HG03196 (cell line): ENCODE data around the gene AGPAT4.

ENCODE experiments used
- ATAC-seq: cut with Tn5 transposase; IDR thresholded peaks from one replicate; pipeline ENCODE4 v1.9.1; 2021; ENCODE audit not compliant: unreplicated experiment

AGPAT4 gene

DNA sequence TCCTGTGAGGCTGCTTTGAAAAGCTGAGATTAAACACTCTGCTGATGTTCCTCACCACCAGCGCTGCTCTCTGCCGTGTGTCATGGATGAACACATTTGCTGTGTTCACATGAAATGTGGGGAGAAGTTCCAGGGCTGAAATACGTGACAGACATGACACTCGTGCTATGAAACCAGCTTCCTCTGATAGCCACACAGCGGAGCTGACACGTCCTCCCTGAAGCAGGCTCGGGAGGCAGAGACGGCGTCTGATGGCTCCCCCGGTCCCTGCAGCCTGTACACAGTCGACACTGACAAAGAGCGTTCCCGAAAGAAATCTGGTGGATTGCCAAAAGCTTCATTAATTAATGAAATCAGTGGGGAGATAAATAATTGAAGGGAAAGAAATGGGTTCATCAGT lies 17.5 kb downstream of the AGPAT4 start:
- no peak for ATAC-seq

- ATAC-seq = no peak
Measured at GRCh38 chr6:161255518-161255917, 18.3 kb downstream of the AGPAT4 start.

GRCh38 chr6:161254464-161255253 lies 19.2 kb downstream of the AGPAT4 start:
- ATAC-seq = no peak

- ATAC-seq = no peak
Measured at GRCh38 chr6:161254126-161254463, 19.8 kb downstream of the AGPAT4 start.

DNA sequence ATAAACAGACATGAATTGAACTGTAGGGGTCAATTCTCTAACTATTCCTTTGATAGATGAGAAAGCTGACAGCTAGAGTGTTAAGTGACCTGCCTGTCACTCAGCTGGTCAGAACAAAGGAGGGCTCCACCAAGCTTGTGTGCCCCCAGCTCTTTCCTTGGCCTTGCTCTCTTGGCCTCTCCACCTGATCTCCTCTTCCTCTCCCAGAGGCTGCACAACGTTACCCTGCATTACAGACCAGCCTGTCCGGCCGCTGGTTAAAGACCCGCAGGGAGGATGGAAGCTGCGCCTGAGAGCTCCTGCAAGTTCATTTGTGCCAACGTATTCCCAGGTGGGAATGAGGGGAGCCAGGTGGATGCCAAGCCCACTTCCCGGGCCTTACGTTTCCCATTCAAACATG lies 22.5 kb downstream of the AGPAT4 start:
- ATAC-seq = no peak

DNA sequence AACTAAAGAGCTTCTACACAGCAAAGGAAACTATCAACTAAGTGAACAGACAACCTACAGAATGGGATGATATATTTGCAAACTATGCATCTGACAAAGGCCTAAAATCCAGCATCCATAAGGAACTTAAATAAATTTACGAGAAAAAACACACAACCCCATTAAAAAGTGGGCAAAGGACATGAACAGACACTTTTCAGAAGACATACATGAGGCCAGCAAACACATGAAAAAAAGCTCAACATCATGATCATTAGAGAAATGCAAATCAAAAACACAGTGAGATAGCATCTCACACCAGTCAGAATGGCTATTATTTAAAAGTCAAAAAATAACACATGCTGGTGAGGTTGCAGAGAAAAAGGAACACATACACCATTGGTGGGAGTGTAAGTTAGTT lies 24.5 kb downstream of the AGPAT4 start:
- ATAC-seq = no peak

- ATAC-seq = no peak
Measured at GRCh38 chr6:161246725-161247124, 27.1 kb downstream of the AGPAT4 start.

DNA sequence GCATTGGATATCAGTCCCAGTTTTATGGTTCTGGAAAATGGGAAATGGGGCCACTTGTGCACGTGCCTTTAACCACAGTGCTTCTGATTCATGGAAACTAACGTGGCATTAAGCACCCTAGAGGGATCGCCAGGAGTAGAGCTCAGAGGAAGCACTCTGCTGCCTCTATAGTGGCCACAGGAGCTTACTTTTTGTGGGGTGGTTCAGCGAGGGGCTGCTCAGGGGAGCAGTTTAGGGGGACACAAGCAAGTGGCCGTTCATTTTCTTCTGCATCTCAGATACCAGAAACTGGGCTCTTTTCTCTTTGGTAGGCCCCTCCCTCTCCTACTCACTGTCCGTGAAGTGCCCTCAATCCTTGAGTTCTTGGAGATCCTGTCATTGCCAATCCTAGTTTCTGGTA lies 28.5 kb downstream of the AGPAT4 start:
- no peak for ATAC-seq

- ATAC-seq = no peak
Measured at GRCh38 chr6:161244725-161245124, 29.1 kb downstream of the AGPAT4 start.

DNA sequence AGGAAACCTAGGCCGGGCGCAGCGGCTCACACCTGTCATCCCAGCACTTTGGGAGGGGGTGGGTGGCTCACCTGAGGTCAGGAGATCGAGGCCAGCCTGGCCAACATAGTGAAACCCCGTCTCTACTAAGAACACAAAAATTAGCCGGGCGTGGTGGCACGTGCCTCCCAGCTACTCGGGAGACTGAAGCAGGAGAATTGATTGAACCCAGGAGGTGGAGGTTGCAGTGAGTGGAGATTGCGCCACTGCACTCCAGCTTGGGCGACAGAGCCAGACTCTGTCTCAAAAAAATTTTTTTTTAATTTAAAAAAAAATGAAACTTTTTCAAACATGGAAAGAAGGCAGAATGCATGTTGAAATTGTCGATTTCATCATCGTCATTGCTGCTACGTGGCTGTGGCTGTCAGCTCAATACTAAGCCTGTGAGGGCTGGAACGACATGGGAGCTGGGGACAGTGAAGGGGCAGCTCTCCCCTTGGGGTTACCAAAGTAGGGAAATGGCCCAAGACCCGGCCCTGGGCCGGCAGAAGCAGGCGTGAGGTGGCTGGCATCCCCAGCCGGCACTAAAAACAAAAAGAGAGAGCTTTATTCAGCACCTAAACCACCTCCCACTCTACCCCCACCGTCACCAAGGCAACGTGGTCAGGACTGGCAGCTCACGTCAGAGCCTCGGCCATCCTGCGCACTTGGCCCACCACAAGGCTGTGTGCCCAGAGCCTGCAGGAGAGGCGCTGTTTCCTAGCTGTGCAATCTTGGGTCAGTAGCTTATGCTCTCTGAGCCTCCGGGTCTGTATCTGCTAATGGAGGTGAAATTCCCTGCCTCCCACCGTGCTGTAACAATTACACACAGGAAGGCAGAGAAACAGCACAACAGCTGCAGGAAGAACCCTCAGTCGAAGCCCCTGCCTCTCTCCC lies 30.8 kb downstream of the AGPAT4 start:
- no peak for ATAC-seq

DNA sequence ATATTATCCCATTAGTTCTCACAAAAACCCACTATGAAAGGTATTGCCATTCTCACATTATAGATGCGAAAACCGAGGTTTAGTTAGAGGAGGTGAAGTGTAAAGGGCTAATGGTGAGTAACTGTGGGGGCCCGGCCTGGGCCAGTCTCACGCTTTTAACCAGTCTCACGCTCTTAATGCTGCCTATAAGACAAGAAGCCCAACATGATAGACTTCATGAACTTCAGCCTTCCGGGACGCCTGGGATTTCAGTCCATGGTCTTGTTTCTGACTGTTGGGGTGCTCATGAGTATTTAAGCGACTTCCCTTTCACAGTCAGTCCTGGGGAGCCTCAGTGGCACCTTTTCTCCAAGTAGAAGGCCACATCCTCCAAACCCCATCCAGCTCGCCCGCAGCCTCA lies 31.7 kb downstream of the AGPAT4 start:
- ATAC-seq = no peak

DNA sequence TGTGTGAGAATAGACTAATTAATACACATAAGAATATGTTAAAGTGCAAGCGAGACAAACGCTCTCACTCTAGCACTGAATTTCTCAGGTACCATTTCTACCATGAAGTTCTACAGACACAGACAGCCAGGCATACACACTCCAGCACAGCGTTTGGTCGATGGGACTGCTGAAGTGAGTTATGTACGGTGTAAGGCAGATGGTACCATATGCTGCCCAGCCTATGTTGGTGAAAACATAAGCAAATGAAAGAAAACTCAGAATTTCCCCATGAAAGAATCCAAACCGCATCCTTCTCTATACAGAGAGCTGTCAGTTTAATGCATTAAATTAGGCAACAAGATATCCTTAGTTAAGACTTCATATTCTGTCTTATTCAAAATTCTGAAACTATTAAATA lies 34.9 kb downstream of the AGPAT4 start:
- ATAC-seq = no peak

- ATAC-seq = no peak
Measured at GRCh38 chr6:161238500-161238899, 35.4 kb downstream of the AGPAT4 start.

GRCh38 chr6:161238081-161238480 lies 35.8 kb downstream of the AGPAT4 start:
- ATAC-seq = no peak

DNA sequence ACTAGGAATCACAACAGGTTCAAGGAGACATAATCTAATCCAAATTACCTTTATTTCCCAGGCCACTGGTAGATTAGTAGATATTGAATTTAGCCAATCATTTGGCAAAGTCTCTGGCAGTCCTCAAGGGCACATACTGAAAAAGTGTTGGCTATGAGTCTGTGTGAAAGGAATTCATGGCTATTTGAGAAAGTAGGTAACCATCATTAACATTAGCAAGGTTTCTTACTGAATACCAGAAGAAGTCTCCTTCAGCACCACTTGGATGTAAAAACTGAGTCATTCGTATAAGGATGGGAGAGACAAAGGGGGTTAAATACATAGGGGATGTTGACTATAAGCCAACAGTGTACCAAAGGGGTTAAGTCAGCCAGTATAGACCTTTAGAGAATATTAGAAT lies 36.7 kb downstream of the AGPAT4 start:
- ATAC-seq = no peak

DNA sequence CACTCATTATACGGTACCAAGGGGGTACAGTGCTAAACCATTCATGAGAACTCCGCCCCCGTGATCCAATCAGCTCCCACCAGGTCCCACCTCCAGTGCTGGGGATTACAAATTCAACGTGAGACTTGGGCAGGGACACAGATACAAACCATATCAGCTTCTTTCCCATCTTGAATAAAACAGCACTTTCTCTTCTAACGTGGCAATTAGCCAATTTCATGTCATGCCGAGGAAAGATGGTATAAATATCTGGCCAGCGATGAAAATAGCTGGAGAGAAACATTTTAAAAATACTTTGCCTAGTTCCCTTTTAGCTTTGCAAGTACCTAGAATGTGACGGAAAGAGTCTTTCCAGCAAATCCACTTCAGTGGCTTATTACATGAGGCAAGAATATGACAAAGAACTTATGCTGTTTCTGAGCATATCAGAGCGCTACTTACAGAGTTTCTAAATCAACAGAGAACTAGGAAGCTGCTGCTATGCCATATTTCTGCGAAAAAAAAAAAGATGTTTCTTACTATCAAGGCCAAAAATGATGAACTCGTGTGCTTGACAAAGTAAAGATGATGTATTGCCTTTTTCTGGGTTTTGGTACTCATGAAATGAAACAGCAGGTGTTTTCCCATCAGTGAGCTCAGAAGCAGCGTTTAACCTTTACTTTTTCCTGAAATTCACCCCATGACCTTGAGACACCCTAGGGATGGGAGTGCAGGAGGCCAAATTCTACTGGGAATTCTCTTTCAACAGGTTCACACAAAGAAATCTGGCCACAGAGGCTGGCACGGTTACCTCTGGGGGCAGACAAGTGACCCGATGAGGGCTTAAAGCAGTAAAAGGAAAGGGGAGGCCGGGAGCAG lies 37.9 kb downstream of the AGPAT4 start:
- ATAC-seq = no peak

GRCh38 chr6:161233986-161234661 lies 39.7 kb downstream of the AGPAT4 start:
- no peak for ATAC-seq

- no peak for ATAC-seq
Measured at GRCh38 chr6:161232467-161232866, 41.4 kb downstream of the AGPAT4 start.

DNA sequence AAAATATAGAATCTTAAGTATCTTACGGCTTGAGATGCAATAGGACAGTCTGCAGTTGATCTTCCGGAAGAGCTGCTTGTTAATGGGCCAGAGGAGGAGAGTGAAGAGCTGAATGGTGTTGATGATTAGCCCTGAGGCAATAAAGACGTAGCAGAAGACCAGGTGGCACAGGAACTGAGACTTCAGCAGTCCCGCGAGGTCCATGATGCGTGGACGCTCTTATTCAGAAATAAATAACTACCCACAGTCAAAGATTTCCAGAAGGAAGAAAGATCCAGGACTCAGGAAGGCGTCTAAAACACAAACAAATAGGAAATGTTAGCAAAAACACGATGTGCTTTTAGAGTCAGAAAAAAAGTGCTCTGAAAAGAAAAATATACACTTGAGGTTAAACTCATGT lies 41.9 kb downstream of the AGPAT4 start:
- ATAC-seq = no peak

DNA sequence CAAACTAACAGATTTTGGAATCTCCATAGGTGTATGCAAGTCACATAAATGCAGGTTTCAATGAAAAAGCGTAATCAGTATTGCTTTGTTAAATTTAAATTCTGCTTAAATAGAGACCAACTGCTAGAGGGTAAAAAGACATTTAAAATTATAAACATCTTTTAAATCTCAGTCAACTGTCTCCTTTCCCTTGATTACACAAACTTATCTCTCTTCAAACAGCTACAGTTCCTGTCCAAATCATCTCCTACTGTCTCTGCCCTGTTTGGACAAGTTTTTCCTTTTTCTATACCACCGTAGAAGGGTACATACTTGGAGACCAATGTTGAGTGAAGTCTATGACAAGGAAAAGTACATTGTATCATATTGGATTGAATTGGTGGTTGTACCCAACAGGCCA lies 43.5 kb downstream of the AGPAT4 start:
- no peak for ATAC-seq
